Lower leg skin (tissue), 4 donors: ENCODE measurements around the gene CDON. TPM values are rescaled to one million over a fixed set of nuclear protein-coding genes. Genes with fewer than 3 reads are reported as not detected.
A peak's percentile ranks its signal among the peaks of the same experiment; 100 is the strongest.

Experiments
- DNase-seq, 2 donors: peaks; one replicate each; pipeline ENCODE4 v3.0.0-alpha.2; 2019; ENCODE audit warnings: low spot score in 2 of 2
- H3K4me3 ChIP-seq: fragments of 200-600 bp; sonication (generic); 2 replicates; pipeline ENCODE4 v1.5.1; 2017; ENCODE audit warnings: mild to moderate bottlenecking, low read depth; ENCODE audit not compliant: poor library complexity, severe bottlenecking
- POLR2A ChIP-seq, 2 donors: fragments of 450-650 bp; IDR thresholded peaks; one replicate each; pipeline ENCODE4 v1.6.1; 2016 to 2017; ENCODE audit warnings: antibody characterized with exemption in 2 of 2, mild to moderate bottlenecking in 1 of 2, moderate library complexity in 1 of 2
- WGBS, 2 donors: methylation state at CpG; one replicate each; pipeline ENCODE4 v1.1.5; 2018; 5-methylcytosine and 5-hydroxymethylcytosine counted together
- intact Hi-C: fragments of 100-400 bp; cut with DNase I; formaldehyde crosslinking; loops from one replicate; pipeline ENCODE4 v1.15.0; 2023; ENCODE audit warnings: low total_unique reads
- total RNA-seq, 4 donors: library from RNA; depleted of rRNA; stranded (reverse); fragments of >200 nt; gene quantifications; one replicate each; pipeline ENCODE4 v1.1.0, GENCODE V29; 2016
- TF ChIP-seq, protein P1 (sequence below), 3 donors: fragments of 450-650 bp; IDR thresholded peaks; one replicate each; pipeline ENCODE4 v1.5.1; 2016; ENCODE audit warnings: antibody characterized with exemption in 3 of 3, mild to moderate bottlenecking in 3 of 3, moderate library complexity in 2 of 3

Gene CDON
- total RNA-seq, 4 donors from 2014 or later, result 12.3 to 21.0 (median 18.0) TPM

DNA sequence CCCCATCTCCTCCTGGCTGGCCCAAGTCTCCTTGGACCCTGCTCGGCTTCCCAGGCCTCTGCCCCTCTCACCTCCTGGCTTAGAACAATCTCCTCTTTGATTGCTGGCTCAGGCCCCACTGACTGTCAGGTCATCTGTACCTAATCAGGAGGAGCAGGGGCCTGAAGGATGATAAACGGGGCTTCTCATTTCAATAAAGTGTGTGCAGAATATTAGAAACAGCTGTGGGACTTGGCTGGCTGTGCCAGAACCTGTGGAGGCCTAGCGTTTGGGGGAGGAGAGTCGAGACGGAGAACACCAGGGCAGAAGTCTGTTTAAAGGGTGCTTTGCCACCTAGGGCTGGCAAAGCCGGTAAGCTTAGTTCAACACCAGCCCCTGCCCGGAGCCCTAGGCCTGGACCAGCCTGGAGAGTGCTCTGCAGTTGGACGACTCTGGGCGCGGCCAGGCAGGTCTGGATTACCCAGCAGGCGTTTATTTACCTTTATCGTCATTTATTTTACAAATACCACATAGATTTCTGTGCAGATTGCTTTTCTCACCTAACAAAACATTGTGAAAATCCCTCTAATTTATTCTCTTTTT lies 127.0 kb downstream of the CDON start:
- TF ChIP-seq, protein P1, sequence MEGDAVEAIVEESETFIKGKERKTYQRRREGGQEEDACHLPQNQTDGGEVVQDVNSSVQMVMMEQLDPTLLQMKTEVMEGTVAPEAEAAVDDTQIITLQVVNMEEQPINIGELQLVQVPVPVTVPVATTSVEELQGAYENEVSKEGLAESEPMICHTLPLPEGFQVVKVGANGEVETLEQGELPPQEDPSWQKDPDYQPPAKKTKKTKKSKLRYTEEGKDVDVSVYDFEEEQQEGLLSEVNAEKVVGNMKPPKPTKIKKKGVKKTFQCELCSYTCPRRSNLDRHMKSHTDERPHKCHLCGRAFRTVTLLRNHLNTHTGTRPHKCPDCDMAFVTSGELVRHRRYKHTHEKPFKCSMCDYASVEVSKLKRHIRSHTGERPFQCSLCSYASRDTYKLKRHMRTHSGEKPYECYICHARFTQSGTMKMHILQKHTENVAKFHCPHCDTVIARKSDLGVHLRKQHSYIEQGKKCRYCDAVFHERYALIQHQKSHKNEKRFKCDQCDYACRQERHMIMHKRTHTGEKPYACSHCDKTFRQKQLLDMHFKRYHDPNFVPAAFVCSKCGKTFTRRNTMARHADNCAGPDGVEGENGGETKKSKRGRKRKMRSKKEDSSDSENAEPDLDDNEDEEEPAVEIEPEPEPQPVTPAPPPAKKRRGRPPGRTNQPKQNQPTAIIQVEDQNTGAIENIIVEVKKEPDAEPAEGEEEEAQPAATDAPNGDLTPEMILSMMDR (IDR thresholded peaks at IDR 0.05), result no peak
- no peak for TF ChIP-seq POLR2A (IDR thresholded peaks at IDR 0.05)
- no peak overlapping the region for H3K4me3 ChIP-seq
- peak in 1 of 2 donors; percentile 58 for DNase-seq
- 42 to 47% methylated on average over 12 of the region's 12 CpGs for WGBS, 2 donors
- intact Hi-C loops, result no loop called here

DNA sequence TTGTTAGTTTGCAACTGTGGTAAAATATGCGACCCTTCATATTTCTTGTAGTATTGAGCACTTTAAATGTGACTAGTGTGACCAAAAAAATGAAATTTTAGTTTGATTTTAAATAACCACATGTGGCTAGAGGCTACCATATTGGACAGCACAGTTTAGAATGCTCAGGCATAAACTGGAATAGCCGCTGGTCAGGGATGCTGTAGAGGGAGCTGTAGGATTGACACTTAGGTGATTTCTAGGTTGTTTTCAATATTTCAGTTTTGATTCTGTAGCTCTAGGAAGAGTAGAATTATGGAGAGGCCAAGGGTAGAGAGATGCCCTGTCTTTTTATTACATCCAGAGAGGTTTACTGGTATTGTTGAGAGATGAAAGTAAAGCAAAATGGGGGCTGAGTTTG lies 127.6 kb downstream of the CDON start:
- 94 to 100% methylated on average over 2 of the region's 2 CpGs for WGBS, 2 donors
- H3K4me3 ChIP-seq, result no peak overlapping the region
- intact Hi-C loops, result no loop called here
- TF ChIP-seq POLR2A (IDR thresholded peaks at IDR 0.05), result no peak
- TF ChIP-seq, protein P1 (IDR thresholded peaks at IDR 0.05), result no peak
- DNase-seq, result no peak

DNA sequence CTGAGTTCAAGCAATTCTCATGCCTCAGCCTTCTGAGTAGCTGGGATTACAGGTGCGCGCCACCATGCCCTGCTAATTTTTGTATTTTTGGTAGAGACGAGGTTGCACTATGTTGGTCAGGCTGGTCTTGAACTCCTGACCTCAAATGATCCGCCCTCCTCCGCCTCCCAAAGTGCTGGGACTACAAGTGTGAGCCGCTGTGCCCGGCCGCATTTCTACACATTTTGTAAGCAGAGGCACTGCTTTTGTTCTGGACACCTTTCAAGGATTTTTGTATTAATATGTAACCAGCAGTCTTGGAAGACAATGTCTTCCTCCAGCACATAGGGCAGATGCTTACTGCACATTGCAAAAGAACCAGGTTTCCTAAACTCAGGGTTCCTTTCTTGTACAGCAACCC lies 128.2 kb downstream of the CDON start:
- intact Hi-C loops, result no loop called here
- peak in 1 of 2 donors; percentile 59 for DNase-seq
- WGBS, 2 donors, result 97% methylated on average over 8 of the region's 8 CpGs
- no peak overlapping the region for H3K4me3 ChIP-seq
- TF ChIP-seq POLR2A (IDR thresholded peaks at IDR 0.05), result no peak
- TF ChIP-seq, protein P1 (IDR thresholded peaks at IDR 0.05), result no peak

DNA sequence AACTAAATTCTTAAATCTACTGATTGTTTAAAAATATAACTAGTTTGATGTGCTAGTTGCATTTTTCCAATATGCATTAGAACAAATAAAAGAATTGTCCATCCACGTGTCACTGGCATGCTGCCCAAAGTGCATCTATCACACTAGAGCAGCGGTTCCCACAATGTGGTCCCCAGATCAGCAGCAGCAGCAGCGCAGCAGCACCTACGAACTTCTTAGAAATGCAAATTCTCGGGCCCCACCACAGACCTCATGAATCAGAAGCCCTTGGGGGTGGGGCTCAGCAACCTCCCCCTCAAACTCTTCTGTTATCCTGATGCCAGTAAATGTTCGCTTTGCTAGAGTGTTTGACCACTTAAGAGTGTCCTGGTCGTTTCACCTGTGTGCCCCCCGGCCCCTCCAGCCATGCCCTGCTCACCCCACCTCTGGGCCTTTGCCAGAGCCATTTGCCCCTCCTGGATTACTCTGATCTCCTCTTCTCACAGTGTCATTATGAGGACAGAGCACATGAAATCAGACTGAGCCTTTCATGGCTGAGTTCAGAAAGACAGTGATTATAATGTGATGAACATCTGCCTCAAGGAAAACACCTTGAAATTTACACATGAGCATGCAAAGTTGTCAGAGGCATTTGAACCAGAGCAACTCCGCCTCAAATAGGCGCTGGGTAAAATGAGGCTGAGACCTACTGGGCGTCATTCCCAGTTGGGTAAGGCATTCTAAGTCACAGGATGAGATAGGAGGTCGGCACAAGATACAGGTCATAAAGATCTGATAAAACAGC lies 129.4 kb downstream of the CDON start:
- 68 to 73% methylated on average over 12 of the region's 12 CpGs for WGBS, 2 donors
- intact Hi-C loops, result no loop called here
- DNase-seq, result peak in 1 of 2 donors; percentile 75
- TF ChIP-seq POLR2A (IDR thresholded peaks at IDR 0.05), result no peak
- TF ChIP-seq, protein P1 (IDR thresholded peaks at IDR 0.05), result no peak
- H3K4me3 ChIP-seq, result no peak overlapping the region

DNA sequence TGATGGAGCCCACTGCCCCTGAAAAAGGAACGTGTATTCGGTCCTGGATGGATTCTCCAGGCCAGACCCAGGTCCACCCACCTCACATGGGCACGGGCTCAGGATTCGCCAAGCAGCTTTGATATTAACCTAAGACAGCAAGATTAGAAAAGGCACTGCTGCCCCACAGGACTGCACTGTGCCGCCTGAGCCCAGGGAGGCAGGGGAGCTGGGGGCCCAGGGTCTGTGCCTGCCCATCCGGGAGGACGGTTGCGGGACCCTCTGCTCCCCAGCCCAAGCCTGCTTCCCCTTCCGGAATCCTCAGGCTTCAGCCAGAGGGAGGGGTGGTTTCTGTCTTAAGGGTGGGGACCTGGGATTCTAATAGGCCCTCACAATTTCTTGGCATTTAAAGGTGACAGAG lies 130.4 kb downstream of the CDON start:
- 84 to 87% methylated on average over 9 of the region's 9 CpGs for WGBS, 2 donors
- intact Hi-C loops, result no loop called here

More for the DNA sequence above, 130.4 kb downstream of the CDON start:
- H3K4me3 ChIP-seq, result no peak overlapping the region
- TF ChIP-seq POLR2A (IDR thresholded peaks at IDR 0.05), result no peak
- TF ChIP-seq, protein P1 (IDR thresholded peaks at IDR 0.05), result no peak
- DNase-seq, result peak in 1 of 2 donors; percentile 78
